GM12801 (cell line): Measurements from ENCODE around the gene OR10G3.

Source experiments
- CTCF ChIP-seq: IDR thresholded peaks from one replicate; pipeline ENCODE4 v1.5.1; 2011; ENCODE audit warnings: control low read depth; ENCODE audit not compliant: insufficient read length; ENCODE audit errors: extremely low read depth

Gene OR10G3

GRCh38 chr14:21529515-21529914 lies 50.4 kb downstream of the OR10G3 start:
- TF ChIP-seq CTCF = no peak

GRCh38 chr14:21528381-21529348 lies 51.2 kb downstream of the OR10G3 start:
- no peak for TF ChIP-seq CTCF

- TF ChIP-seq CTCF = no peak
Measured at GRCh38 chr14:21527318-21527679, 52.6 kb downstream of the OR10G3 start.

- no peak for TF ChIP-seq CTCF
Measured at GRCh38 chr14:21526672-21527317, 53.1 kb downstream of the OR10G3 start.

- TF ChIP-seq CTCF = no peak
Measured at GRCh38 chr14:21525962-21526671, 53.8 kb downstream of the OR10G3 start, which contains the start of gene SALL2. Gene SALL2, minus strand, starts transcription at chr14:21526346. Its CDS starts 219 bp downstream, at chr14:21526127.

- no peak for TF ChIP-seq CTCF
Measured at GRCh38 chr14:21525571-21525961, 54.3 kb downstream of the OR10G3 start.
